HG03135 (cell line): ENCODE results near the gene INPPL1.

Experiments used
- ATAC-seq: cut with Tn5 transposase; IDR thresholded peaks from one replicate; pipeline ENCODE4 v1.9.1; 2021; ENCODE audit warnings: mild to moderate bottlenecking, moderate library complexity; ENCODE audit not compliant: unreplicated experiment

The INPPL1 gene

GRCh38 chr11:72231396-72232259 is 7.1 kb downstream of the INPPL1 start:
- ATAC-seq: no peak

GRCh38 chr11:72232260-72233055 is 7.9 kb downstream of the INPPL1 start:
- ATAC-seq: no peak

DNA sequence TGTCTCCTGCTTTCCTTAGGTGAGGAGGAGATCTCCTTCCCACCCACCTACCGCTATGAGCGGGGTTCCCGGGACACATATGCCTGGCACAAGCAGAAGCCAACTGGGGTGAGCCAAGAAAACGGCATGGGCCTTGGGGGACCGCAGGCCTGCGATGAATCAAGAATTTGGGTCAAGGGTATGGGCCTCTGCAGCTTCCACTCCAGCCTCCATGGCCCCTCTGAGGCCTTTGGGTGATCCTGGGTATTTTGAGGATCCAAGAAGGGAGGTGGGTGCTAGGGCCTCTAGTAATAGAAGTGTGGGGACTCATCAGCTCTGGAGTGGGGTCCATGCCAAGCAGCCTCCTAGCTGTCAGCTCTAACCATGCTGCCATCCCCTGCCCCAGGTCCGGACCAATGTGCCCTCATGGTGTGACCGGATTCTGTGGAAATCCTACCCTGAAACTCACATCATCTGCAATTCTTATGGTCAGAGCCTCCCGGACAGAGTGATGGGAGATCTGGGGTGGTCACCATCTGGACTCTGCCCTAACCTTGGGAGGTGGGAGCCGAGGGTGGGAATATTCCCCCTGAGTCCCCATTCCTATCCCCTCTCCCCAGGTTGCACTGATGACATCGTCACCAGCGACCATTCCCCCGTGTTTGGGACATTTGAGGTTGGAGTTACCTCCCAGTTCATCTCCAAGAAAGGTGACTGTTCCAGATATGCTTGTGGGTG is 8.6 kb downstream of the INPPL1 start:
- ATAC-seq: no peak

DNA sequence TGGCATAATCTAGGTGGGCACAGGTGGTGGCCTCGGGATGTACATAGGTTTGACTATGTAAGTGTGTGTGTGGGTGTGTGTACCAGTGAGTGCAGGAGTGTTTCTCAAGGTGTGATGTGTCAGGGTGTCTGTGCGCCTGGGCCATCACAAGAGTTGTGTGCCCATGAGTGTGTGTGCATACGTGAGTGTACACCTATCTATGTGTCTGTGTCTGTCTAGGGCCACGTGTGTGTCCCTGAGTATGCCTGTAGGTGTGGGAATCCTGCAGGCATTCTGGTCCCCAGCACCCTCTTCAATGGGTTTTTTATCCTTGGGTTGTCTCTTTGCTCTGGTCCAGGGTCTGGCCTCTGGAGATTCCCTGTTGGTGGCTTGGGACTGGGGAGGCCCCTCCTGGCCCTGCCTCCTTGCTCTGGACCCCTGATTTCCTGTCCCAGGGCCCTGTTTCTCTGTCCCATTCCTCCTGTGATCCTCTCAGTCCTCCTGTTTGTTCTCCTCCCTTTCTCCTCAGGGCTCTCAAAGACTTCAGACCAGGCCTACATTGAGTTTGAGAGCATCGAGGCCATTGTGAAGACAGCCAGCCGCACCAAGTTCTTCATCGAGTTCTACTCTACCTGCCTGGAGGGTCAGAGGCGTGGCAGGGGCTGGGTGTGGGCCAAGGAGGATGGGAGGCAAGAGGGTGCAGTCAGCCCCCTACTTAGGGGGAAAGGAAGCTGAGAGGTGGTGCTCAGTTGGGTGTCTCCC is 9.4 kb downstream of the INPPL1 start:
- ATAC-seq: no peak

- no peak for ATAC-seq
Measured at GRCh38 chr11:72234514-72234830, 9.9 kb downstream of the INPPL1 start.

GRCh38 chr11:72234920-72235319 is 10.4 kb downstream of the INPPL1 start:
- ATAC-seq: no peak

DNA sequence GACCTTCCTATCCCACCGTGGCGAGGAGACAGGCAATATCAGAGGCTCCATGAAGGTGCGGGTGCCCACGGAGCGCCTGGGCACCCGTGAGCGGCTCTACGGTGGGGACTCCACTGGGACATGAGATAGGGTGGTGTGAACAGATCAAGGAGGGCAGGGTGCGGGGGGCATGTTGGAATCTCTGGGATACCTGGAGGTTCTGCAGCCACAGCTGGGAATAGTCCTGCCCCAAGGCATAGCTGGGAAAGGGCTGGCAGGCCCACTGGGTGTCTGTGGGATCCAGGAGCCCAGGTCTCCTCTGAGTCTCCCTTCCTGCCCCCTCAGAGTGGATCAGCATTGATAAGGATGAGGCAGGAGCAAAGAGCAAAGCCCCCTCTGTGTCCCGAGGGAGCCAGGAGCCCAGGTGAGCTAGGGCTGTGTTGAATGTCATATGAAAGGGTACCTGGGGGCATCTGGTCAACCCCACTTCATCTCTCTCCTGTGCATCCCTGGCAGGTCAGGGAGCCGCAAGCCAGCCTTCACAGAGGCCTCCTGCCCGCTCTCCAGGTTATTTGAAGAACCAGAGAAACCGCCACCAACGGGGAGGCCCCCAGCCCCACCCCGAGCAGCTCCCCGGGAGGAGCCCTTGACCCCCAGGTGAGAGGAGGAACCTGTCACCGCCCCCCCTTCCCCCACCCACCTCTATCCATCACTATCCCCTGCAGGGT is 10.9 kb downstream of the INPPL1 start:
- no peak for ATAC-seq

DNA sequence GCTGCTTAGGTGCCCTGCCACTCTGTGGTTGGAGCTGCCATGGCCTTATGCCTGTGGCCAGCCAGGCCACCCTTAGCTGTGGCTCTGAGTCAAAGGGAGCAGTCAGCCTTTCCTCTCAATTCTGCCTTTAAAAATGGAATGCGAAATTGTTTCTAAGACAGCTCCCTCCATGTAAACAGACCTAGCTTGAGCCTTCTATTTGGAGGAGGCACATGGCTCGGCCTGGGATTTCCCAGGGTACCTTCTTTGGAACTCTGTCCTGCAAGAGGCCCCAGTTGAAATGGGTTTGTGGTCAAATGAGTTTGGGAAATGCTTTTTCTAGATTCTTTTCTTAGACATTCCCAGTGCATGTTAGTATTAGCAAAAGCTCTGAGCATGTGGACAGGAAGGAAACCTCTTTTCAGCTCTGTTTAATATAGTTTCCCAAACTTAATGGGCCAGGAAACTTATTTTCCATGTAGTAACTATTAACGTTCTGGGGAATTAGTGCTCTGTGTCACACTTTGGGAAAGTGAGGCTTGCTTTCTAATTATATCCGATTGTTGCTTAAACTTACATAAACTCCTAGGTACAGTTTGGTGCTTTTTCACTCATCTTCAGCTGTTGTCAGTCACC is 11.6 kb downstream of the INPPL1 start:
- no peak for ATAC-seq

DNA sequence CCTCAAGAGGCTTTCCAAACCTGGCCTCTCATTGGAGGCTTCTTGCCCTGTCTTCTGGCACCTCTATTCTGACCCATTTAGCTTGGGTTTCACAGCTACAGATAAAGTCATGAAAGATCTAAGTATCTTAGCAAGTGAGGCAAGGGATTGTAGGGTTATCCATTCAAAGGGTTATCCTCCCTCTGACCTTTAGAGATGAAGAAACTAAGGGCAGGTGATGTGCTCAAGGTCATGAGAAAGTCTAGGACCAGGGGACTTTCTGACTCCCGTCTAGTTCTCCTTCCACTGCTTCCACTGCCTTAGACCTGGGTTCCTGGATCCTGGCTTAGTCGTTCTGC is 12.2 kb downstream of the INPPL1 start:
- no peak for ATAC-seq

- ATAC-seq: no peak
Measured at GRCh38 chr11:72237112-72237931, 12.8 kb downstream of the INPPL1 start.

DNA sequence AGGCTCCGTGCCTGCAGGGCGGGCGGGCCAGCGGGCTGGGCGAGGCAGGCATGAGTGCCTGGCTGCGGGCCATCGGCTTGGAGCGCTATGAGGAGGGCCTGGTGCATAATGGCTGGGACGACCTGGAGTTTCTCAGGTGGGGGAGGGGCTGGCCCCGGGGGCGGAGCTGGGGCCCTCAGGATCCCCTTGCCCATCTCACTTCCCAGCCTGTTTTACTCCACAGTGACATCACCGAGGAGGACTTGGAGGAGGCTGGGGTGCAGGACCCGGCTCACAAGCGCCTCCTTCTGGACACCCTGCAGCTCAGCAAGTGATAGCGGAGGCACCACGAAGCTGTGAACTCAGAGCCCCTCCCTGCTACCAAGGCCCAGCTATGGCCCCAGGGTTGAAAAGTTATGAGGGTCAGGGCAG is 13.5 kb downstream of the INPPL1 start:
- no peak for ATAC-seq

GRCh38 chr11:72238492-72239312 is 14.1 kb downstream of the INPPL1 start:
- ATAC-seq: no peak

GRCh38 chr11:72239313-72239848 is 14.8 kb downstream of the INPPL1 start:
- ATAC-seq: no peak

- ATAC-seq: no peak
Measured at GRCh38 chr11:72239849-72240460, 15.4 kb downstream of the INPPL1 start.

GRCh38 chr11:72240461-72241290 is 16.1 kb downstream of the INPPL1 start:
- no peak for ATAC-seq

DNA sequence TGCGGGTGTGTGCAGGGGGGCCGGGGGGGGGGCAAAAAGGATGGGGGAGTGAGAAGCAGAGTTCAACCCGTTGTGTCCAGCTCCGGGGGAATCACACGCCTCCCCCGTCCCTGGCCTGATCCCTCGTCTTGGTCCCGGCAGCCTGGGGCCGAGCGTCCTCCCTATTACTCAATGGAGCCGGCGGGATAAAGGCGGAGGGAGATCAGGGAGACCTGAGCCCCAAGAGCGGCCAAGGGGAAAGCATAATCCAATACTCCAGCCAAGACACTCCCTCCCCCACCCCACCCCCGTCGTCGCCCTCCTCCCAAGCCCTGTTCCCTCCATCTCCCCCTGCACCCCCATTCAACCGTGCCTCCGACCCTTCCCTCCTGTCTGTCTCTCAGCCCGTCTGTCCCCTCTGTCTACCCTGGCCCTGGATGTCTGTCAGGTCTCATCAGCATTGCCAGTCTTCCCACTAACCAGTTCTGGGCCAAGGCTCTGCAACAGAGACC is 16.8 kb downstream of the INPPL1 start:
- no peak for ATAC-seq

DNA sequence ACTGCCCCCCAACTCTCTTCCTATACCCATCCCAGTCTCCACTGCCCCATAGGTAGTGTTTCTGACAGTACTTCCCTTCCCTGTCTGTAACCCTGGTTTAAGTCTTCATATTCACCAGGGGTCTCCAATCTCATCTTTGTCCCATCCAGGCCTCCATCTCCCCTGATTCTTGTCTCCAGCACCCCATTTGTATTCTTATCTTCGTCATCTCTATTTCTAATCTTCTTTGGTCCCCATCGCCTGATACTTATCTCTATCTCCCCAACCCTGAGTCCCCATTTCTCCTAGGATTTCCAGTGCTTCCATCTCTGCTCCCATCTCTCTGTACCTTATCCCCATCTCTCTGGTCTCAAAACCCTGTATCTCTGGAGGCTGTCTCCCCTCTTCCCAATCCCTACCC is 17.6 kb downstream of the INPPL1 start:
- ATAC-seq: no peak
